ENCODE results near the gene CD55.

The CD55 gene

DNA sequence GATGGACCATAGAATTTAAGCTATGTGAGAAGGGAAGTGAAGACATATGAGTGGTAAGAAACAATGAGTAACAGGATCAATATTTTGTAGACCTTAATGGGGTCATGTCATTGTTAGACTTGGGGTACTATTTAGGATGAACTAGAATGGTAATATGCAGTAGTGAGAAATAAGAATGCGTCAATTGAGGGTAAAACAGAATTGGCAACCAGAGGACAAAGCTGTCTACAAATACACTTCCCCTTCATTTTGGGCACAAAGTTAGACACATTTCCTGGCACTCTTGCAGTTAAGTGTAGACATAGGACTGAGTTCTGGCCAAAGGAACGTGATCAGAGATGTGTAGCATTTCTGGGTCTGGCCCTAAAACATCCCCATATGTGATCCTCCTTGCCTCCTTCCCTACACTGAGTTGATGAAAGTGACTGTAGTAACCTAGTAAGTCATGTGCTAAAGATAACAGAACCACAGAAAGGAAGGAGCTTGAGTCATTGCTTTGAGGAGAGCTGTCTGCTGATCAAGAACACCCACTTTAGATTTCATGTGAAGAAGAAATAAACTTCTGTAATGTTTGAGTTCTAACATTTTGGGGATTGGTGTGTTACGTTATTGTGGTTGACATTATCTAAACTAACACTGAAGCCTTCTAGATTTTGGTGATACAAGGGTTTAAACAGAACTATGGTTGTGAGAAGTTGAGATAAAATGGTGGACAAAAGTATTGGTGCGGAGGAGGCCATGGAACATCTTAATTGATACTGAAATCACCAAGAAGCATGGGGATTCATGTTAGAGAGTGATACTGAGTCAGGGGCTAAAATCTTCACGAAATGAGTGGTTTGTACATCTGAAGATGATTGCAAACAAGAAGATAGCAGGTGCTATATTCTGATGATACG, 41.7 kb downstream of the CD55 start:
- DNase-seq (ENCODE audit: low spot score), result no peak

GRCh38 chr1:207363871-207364270, 42.4 kb downstream of the CD55 start:
- no peak for DNase-seq (ENCODE audit: low spot score)

- no peak for DNase-seq (ENCODE audit: low spot score)
These were observed 43.1 kb downstream of the CD55 start for GRCh38 chr1:207364614-207365013.

GRCh38 chr1:207365063-207365462, 43.6 kb downstream of the CD55 start:
- no peak for DNase-seq (ENCODE audit: low spot score)

DNA sequence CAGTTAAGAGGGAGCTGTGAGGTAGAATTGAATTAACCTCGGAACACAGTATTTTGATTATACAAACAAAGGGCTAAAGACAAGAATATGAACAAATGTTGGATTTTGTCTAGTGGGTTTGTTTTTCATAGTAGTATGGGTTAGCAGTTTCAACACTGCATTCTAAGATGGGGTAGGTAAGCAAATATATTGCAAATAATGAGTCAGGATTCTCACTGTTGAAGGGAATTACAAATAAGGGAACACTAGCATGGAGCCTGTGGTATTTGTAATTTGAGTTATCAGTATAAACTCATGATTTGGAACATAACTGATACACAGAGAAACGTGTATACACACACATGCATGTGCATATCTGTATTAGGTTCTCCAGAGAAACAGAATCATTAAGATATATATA, 44.5 kb downstream of the CD55 start:
- DNase-seq (ENCODE audit: low spot score), result no peak

DNA sequence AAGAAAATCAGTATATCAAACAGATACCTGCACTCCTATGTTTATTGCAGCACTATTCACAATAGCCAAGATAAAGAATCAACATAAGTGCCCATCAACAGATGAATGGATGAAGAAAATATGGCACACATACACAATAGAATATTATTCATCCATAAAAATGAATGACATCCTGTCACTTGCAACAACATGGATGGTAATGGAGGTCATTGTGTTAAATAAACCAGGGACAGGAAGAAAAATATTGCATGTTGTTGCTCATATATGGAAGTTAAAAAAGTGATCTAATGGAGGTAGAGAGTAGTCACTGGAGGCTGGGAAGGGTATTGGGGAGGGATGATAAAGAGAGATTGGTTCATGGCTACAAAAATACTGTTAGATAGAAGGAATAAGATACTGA, 67.2 kb downstream of the CD55 start:
- no peak for DNase-seq (ENCODE audit: low spot score)

DNA sequence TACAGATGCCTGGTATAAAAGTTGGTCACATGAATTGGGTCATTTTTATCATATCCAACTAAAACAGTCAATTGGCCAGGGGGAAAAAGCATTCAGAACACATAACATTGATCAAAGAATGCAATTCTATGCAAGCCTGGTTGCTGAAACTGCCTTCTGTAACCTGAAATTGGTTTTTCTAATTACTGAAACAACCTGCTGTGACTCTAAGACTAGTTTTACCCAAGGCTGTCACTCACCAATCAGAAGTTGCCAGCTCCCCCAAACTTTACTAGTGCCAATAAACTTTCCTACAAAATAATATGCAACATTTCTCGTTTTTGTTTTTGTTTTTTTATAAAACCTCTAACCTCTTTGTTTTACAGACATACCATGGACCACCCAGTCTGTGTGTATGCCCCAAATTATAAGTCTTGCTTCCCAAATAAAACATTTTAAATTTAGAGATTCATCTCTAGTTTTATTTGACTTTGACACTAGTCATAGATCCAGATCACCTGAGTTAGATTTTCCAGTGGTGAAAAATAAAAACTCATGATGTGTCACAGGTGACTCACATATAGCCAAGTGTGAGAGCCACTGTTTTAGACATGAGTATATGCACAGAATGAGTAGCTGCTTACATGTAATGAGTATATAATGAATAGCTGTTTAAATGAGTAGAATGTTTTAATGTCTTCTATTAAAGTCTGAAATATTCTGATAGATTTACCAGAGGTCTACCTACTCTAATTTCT, 68.4 kb downstream of the CD55 start:
- DNase-seq (ENCODE audit: low spot score), result no peak

DNA sequence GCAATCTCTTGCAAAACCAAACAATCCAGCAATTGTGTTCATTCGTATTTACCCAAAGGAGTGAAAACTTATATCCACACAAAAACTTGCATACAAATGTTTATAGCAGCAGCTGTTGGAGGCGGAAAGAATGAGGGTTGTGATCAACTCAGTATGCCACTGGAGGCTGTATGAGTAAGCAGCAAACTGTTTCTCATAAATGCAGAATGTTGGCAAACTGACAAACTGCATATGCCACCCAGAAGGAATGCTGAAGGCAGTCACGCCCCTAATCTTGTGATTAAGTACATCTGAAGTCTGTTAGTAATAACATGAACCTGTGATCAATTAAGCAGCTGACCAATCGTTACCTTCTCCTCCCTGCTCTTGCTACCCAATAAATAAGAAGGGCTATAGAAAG, 72.1 kb downstream of the CD55 start:
- DNase-seq (ENCODE audit: low spot score), result peak; percentile 38

DNA sequence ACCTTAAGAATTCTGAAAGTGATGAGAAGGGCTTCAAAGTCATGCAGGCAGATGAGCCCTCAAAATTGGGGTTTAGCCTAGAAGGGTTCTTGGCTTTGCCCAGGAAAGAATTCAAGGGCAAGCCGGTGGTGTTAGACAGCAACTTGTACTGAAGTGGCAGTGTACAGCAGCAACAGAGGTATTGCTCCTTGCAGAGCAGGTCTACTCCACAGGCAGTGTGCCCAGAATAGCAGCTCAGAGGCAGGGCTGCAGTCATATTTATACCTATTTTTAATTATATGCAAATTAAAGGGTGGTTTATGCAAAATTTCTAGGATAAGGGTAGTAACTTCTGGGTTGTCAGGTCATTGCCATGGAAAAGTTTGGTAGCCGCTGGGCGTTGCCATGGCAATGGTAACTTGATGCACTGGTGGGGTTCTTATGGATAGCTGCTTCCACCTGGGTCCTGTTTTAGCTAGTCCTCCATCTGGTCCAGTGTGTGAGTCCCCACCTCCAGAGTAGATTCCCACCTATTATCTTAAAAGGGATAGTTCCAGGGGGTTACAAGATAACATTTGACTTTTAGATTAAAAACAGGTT, 74.8 kb downstream of the CD55 start:
- no peak for DNase-seq (ENCODE audit: low spot score)

- no peak for DNase-seq (ENCODE audit: low spot score)
These were observed 76.0 kb downstream of the CD55 start for GRCh38 chr1:207397525-207397926.

DNA sequence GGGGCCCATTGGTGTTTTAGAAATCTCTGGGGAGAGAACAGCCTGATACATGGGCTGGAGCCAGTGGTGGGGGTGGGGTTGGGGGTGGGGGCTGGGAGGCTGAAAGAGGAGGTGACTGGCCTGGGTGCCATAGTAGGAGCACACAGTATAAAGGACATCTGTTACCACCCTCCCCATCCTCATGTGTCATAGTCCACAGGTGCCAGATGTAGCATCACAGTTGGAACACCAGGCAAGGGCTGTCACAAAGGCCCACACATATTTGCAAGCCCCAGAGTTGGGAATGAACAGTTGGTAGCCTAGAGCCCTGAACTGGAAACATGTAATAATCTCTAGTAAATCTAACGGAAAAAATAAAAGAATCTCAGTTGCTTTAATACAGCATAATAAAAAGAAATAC, 77.5 kb downstream of the CD55 start:
- no peak for DNase-seq (ENCODE audit: low spot score)

DNA sequence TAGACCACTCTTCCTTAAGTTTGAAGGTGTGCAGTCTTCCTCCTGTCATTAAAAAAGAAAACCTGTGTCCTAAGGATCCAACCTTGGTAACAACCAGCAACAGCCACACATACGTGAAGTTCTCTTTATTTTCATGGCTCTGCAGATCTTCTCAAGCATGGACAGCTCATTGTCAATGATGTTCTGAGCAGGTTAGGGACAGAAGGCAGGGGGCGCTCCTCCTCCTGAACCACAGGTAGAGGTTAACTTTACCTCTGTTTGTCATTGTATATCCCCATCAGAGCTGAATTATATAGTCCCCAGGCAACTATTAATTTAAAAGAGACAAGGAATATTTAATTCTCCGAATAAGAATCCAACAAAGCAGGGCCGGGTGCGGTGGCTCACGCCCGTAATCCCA, 80.1 kb downstream of the CD55 start:
- DNase-seq (ENCODE audit: low spot score), result no peak

- no peak for DNase-seq (ENCODE audit: low spot score)
These were observed 81.3 kb downstream of the CD55 start for GRCh38 chr1:207402744-207403143.

- peak; percentile 68 for DNase-seq (ENCODE audit: low spot score)
These were observed 83.5 kb downstream of the CD55 start for GRCh38 chr1:207404849-207405525.

GRCh38 chr1:207405814-207406213, 84.3 kb downstream of the CD55 start:
- no peak for DNase-seq (ENCODE audit: low spot score)

- DNase-seq (ENCODE audit: low spot score), result peak; percentile 27
These were observed 86.3 kb downstream of the CD55 start for GRCh38 chr1:207407655-207408260.

Data from AG20443 (cell line).